Smooth muscle cell (in vitro differentiated cells): ENCODE measurements around the gene MXRA7. TPM values are rescaled to one million over a fixed set of nuclear protein-coding genes. Genes with fewer than 3 reads are reported as not detected.

Source experiments
- DNase-seq: peaks from one replicate; lab custom pipeline; 2025; ENCODE audit not compliant: unreplicated experiment; lab: John Stamatoyannopoulos, UW
- H2AFZ ChIP-seq: fragments of 200-600 bp; sonication (generic); 2 replicates; pipeline ENCODE4 v1.6.0; 2016; ENCODE audit warnings: antibody characterized with exemption, low read depth, mild to moderate bottlenecking
- H3F3A ChIP-seq: fragments of 200-600 bp; sonication (generic); 2 replicates; pipeline ENCODE4 v1.6.0; 2017; ENCODE audit warnings: antibody characterized with exemption, low read depth
- H3K27ac ChIP-seq: fragments of 200-600 bp; sonication (generic); 2 replicates; pipeline ENCODE4 v1.5.1; 2016; ENCODE audit warnings: low read depth, mild to moderate bottlenecking
- H3K27me3 ChIP-seq: fragments of 200-600 bp; sonication (generic); 2 replicates; pipeline ENCODE4 v1.6.1; 2016; ENCODE audit warnings: low read depth, mild to moderate bottlenecking
- H3K36me3 ChIP-seq: fragments of 200-600 bp; sonication (generic); 2 replicates; pipeline ENCODE4 v1.5.1; 2016; ENCODE audit warnings: low read depth
- H3K4me1 ChIP-seq: fragments of 200-600 bp; sonication (generic); 2 replicates; pipeline ENCODE4 v1.5.1; 2016; ENCODE audit warnings: low read depth
- H3K4me2 ChIP-seq: fragments of 200-600 bp; sonication (generic); 2 replicates; pipeline ENCODE4 v1.6.0; 2016; ENCODE audit warnings: mild to moderate bottlenecking
- H3K4me3 ChIP-seq: fragments of 200-600 bp; sonication (generic); 2 replicates; pipeline ENCODE4 v1.5.1; 2016; ENCODE audit warnings: mild to moderate bottlenecking
- H3K79me2 ChIP-seq: fragments of 200-600 bp; sonication (generic); 2 replicates; pipeline ENCODE4 v1.6.0; 2016; ENCODE audit warnings: low read depth, mild to moderate bottlenecking
- H3K9ac ChIP-seq: fragments of 200-600 bp; sonication (generic); 2 replicates; pipeline ENCODE4 v1.6.0; 2016; ENCODE audit warnings: low read depth
- H3K9me3 ChIP-seq: fragments of 200-600 bp; sonication (generic); replicated peaks from 2 replicates; pipeline ENCODE4 v1.5.1; 2016; ENCODE audit warnings: low read depth
- H4K20me1 ChIP-seq: fragments of 200-600 bp; sonication (generic); 2 replicates; pipeline ENCODE4 v1.6.0; 2016; ENCODE audit warnings: low read depth
- CTCF ChIP-seq: fragments of 200-600 bp; sonication (generic); IDR thresholded peaks from 2 replicates; pipeline ENCODE4 v1.5.1; 2017; ENCODE audit warnings: borderline replicate concordance, mild to moderate bottlenecking, antibody characterized with exemption; ENCODE audit not compliant: insufficient read depth, poor library complexity, severe bottlenecking
- WGBS: methylation state at CpG from one replicate; pipeline ENCODE4 v1.1.7; 2016; ENCODE audit warnings: low lambda C conversion rate; 5-methylcytosine and 5-hydroxymethylcytosine counted together
- polyA plus RNA-seq: library from polyadenylated mRNA; unstranded; fragments of >200 nt; fragmentation: Nextera tagmentation; extraction: Ambion mirVana; gene quantifications from 2 replicates; pipeline ENCODE4 v1.2.1, GENCODE V29; 2016
- total RNA-seq: library from RNA; depleted of rRNA; stranded (reverse); fragments of >200 nt; gene quantifications from 2 replicates; pipeline ENCODE4 v1.2.3, GENCODE V29; 2014

MXRA7 gene
- total and polyA plus RNA-seq, 2 experiments from 2014 or later, result 134 to 158 TPM

- peaks cover 92% of the 10 kb centered on the region for H4K20me1 ChIP-seq
- peak overlapping the region; percentile 93 for H3K9ac ChIP-seq
- 21% methylated on average over 6 of the region's 6 CpGs for WGBS
- peaks cover 19% of the 10 kb centered on the region for H3K36me3 ChIP-seq
- no peak overlapping the region for H2AFZ ChIP-seq
- peaks cover 32% of the 10 kb centered on the region for H3F3A ChIP-seq
- no peak for DNase-seq
- peak overlapping the region; percentile 14 for H3K4me3 ChIP-seq
- peaks cover 5% of the 10 kb centered on the region for H3K4me1 ChIP-seq
- peak overlapping the region; percentile 100 for H3K27ac ChIP-seq
- H3K9me3 ChIP-seq, result no peaks in the 10 kb centered on the region
- peaks cover 9% of the 10 kb centered on the region for H3K79me2 ChIP-seq
- peak overlapping the region; percentile 81 for H3K4me2 ChIP-seq
- H3K27me3 ChIP-seq, result no peaks in the 10 kb centered on the region
- no peak for TF ChIP-seq CTCF
Observed at GRCh38 chr17:76716839-76717215, 6.1 kb upstream of the MXRA7 start.

- H3K4me2 ChIP-seq, result peak overlapping the region; percentile 81
- no peak for TF ChIP-seq CTCF
- peak overlapping the region; percentile 93 for H3K9ac ChIP-seq
- H3K36me3 ChIP-seq, result peaks cover 15% of the 10 kb centered on the region
- H3K27me3 ChIP-seq, result no peaks in the 10 kb centered on the region
- peaks cover 33% of the 10 kb centered on the region for H3F3A ChIP-seq
- peaks cover 10% of the 10 kb centered on the region for H3K4me1 ChIP-seq
- peak overlapping the region; percentile 100 for H3K27ac ChIP-seq
- H3K79me2 ChIP-seq, result peaks cover 5% of the 10 kb centered on the region
- no peak overlapping the region for H2AFZ ChIP-seq
- DNase-seq, result peak; percentile 20
- peaks cover 92% of the 10 kb centered on the region for H4K20me1 ChIP-seq
- H3K9me3 ChIP-seq, result no peaks in the 10 kb centered on the region
- WGBS, result 28% methylated on average over 13 of the region's 13 CpGs
- peak overlapping the region; percentile 14 for H3K4me3 ChIP-seq
Observed at GRCh38 chr17:76716146-76716838, 5.5 kb upstream of the MXRA7 start.

- Histone ChIP-seq H3K36me3 (peaks cover 9% of the 10 kb centered on the region), H3K9me3 (no peaks in the 10 kb centered on the region), H3K4me3 (no peak overlapping the region), H3K4me1 (peaks cover 14% of the 10 kb centered on the region), H3F3A (peaks cover 31% of the 10 kb centered on the region), H3K27me3 (no peaks in the 10 kb centered on the region), H4K20me1 (peaks cover 84% of the 10 kb centered on the region), H2AFZ (no peak overlapping the region), H3K27ac (peak overlapping the region; percentile 100), H3K9ac (peak overlapping the region; percentile 35), H3K4me2 (peak overlapping the region; percentile 22), H3K79me2 (no peaks in the 10 kb centered on the region)
- no peak for TF ChIP-seq CTCF
- no peak for DNase-seq
- 95% methylated on average over 2 of the region's 2 CpGs for WGBS
Observed at GRCh38 chr17:76715496-76715830, 4.7 kb upstream of the MXRA7 start.
